Activated T-cell treated with anti-CD3 and anti-CD28 coated beads for 24 hours (primary cell): Measurements from ENCODE around the gene DMD.

Experiments used
- DNase-seq: peaks from one replicate; pipeline ENCODE4 v3.0.0-alpha.2; 2020; ENCODE audit warnings: low read depth

DMD gene

DNA sequence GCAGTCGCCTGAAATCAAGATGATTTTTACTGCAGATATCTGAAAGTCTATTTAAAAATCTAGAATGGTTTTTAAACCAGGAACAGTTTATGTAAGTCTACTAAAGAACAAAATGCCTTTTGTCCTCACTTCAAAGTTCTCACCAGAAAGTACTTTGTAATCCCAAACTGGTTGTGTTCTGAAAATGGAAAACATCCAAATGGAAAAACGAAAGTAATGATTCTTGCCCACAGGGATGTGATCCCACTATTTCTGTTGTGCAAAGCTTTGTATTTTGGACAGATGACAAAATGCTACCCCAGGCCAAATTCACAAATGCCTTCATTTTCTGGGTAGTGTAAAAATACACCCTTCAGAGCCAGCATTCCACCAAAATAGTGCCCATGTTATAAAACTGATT, 1874.0 kb downstream of the DMD start:
- no peak for DNase-seq

DNA sequence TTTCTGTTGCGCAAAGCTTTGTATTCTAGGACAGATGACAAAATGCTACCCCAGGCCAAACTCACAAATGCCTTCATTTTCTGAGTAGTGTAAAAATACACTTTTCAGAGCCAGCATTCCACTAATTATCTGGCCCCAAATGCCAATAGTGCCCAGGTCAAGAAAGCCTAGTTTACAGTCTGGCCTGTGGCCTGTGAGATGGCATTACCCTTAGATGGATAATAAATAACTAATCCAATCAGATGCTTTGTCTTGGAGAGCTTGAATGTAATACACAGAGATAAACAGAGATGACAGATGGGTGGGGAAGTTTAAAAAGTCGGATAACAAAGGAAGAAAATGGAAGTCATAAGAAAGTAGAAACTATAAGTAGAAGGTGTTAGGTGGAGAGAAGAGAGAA, 1874.9 kb downstream of the DMD start:
- DNase-seq: no peak

DNA sequence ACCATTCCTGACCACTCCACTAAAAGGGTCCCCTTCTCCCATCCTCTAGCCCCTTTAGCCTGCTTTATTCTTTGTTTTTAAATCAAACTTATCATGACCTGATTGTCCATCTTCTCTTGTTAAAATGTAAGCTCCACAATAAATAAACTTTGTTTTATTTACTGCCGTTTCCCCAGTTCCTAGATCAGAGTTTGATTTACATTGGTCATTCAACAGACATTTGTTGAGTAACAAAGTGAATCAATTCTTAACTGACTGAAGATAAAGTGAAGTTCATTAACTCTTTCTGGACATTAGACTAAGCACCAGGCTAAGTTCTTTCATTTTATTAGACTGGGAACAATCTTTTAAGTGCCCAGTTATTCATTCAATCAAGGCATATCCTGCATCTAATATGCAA, 1876.4 kb downstream of the DMD start:
- no peak for DNase-seq

DNA sequence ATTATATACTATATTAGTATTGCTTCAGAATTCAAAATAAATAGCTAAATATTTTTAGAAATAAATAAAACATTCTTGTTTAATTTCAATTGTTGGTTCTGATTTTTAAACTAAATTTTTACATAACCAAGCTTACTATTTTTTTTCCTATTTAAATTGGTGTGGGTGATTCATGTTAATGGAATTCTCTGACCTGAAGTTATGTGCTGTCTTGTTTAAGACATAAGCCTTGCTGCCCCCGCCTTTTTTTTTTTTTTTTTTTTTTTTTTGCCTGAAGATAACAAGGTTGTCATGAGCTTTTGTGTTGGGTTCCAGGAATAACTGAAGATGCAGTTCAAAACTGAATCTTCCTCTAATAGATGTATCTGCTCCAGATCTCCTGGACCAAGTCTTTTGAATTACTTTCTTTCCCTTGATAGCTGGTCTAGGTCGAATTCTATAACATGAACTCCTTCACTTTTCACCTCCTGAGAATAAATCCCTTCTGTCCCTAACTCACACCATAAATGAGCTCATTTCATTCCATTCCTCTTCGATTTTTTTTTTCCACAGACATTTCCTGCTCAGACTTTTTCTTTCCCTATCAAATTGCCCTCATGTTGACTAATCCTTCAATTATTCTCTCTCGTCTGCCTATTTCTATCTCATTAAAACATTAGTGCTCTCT, 1878.1 kb downstream of the DMD start:
- DNase-seq: no peak

DNA sequence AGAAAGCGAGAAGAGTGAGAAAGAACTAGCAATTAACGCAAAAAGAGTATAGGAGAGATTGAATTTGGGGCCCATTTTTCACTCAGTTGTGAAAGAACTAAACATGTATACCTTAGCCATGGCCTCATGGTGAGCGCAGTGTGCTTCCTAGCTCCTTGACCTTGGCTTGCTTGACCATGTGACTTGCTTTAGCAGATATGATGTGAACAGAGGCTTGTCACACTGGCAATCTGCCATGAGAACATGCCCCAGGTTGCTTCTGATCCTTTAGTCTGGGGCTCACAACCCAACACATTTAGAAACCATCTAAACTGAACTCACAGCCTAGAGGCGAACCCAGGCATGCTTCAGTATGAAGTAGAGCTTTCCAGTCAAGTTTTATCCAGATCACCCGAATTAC, 1879.4 kb downstream of the DMD start:
- no peak for DNase-seq

DNA sequence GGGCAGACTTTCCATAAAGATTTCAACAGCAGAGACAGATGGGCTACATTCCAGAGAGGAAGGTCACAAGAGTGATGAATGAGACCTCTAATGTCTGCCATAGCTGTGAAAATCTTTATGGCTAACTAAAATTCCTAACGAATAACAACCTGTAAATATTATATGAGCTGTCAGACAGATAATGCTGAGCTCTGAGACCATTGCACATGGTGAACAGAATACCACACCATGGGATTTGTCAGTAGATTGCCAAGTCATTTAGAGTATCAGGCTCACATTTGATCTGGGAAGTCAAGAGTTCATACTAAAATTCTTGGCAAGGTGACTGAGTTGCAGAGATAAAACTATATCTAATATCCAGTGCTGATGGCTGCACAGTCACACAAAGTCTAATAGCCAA, 1880.3 kb downstream of the DMD start:
- DNase-seq: no peak

DNA sequence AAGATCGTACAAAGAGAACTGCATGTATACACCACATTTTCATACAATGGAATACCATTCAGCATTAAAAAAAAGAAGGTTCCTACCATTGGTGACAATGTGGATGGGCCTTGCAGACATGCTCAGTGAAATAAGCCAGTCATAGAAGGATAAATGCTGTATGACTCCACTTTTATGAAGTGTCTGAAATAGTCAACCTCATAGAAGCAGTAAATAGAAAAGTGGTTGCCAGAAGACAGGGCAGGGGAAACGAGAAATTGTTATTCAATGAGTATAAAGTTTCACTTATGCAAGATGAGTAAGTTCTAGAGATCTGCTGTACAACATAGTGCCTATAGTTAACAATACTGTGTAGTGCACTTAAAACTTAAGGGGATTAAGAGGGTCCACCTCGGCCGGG, 1882.1 kb downstream of the DMD start:
- no peak for DNase-seq

DNA sequence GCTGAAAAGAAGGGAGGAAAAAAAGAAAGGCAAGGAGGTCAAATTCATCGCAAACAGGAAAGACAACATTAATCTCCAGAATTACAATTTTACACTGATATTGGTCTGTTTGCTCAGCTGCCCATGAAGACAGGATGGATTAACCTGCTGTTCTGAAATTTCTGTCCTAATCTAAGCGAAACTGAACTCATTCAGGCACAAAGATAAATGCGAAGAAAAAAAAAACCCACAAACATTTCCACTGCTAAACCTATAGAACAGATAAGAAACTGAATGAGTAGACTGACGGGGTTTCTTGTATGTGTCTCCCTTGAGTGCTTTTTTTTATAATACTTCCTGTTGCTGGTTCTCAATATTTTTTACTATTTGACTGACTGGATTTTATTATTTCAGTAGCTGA, 1887.7 kb downstream of the DMD start:
- no peak for DNase-seq

DNA sequence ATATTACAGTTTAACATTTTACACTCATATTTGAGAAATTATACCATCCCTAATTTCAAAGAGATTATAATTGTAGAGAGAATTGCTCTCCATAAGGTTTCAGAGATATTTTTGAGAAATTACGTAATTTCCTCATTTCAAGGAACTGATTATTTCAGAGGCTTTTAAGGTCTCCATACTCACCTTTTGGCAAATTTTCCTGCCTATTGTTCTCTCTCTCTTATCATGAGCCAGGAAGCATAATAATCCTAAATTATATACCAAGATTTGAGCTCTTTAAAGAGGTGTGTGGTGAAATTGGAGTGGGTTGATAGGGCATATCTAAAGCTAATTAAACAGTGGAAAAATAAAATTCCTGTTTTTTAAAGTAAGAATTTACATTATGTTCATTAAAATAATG, 1890.6 kb downstream of the DMD start:
- DNase-seq: no peak

DNA sequence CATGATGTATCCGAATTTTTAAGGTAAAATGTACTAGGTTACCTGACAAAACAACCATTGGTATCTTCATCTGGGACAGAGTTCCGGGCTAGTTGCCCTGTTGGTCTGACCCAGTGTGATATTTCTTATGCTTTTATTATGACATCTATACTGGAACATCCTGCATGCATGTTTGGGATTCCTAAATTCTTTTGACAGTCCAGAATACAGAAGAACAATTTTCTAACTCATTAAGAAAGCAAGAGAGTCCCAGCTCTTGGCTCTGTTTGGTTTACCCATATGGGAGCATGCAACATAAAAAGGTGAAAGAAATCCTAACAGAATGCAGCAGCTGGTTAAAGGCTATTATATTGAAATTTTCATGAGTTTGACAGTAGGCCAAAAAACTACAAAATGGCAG, 1891.8 kb downstream of the DMD start:
- DNase-seq: no peak

DNA sequence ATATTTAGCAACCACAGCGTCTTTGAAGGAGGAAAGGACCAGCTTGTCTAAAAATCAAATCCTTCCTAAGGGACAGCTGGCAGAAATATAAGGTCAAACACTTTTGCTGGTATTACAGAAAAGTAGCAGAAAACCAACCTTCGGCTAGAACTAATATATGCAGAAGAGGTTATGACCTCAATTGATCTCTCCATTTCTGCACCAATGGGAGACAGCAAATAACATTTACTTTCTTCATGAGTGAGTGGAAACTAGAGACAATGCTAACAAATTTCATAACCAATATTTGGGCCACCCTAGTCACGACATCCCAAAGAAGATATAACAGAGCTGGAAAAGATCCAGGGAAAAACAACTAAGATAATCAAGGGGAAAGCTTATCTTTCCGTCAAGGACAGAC, 1892.5 kb downstream of the DMD start:
- no peak for DNase-seq

DNA sequence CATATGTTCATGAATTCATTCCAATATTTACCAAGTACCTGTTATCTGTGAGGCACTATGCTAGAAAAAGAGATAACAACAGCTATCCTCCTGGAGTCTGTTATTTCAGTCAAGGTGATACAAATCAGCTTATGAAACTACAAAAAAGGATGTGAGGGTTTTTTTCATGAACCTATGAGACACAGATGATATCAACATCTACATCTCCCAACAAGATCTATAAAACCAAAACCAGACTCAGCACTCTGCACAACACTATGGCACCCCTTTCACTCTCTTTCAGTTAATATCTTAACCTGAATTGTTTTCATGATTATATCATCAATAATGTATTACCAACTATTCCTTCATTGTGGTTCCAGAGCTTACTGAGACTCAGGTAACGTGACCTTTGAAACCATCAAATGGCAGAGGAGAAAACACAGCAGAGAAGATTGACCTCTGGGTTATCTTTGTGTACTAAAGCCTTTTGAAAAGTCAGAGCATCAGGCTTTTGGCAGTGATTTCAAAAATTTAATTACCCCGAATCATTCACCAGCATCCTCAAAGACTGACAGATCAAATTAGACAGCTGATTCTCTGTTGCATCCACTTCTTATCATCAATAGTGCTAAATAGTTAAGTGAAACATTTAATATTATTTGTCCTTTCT, 1894.9 kb downstream of the DMD start:
- DNase-seq: no peak

DNA sequence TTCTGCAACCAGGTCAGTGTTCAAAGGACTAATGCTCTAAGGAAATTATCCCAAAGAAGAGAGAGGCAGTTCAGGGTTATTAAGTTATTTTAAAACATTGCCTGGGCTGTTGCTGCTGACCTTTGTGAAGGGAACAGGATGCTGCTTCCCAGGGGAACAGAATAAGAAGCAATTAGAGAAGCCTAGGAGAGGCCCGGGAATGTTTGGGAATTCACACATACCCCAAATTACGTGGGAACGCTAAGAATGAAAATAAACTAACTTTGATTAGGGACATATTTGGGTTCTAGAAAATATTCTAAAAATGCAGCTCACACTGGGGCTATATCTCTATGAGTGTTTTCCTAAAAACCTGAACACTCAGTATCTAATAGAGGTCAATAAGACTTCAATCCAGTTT, 1896.4 kb downstream of the DMD start:
- DNase-seq: no peak

DNA sequence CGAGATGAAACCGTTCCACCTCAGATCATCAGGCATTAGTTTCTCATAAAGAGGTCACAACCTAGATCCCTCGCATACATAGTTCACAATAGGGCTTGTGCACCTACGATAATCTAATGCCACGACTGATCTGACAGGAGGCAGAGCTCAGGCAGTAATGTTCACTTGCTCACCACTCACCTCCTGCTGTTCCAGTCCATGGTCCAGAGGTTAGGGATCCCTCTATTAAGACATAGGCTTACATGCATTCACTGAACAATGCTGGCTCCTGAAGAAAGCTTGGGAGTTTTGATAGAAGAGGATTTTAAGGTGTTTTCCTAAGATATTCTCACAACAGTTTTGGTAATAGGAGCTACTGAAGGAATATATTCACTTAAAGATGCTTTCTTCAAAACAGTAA, 1903.4 kb downstream of the DMD start:
- DNase-seq: no peak

DNA sequence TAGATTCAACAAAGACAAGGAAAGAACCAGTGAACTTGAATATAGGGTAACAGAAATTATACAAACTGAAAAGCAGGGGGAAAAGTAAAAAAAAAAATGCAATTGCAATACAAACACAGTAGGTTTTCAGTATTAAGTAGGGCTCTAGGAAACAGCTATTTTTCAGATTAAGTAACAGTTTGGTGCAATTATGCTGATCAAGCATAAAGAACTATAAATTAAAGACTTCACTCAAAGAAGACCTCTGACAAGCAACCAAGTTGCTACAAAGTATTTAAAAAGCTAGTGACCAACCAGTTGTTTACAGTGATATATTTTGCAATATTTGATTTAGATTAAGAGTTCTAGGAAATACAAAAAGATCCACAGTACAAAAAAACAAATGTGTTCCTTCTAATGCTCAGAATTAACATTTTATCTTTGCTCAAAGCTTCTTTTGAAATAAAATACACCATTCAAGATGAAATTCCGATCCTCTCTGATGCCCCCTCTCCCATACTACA, 1908.7 kb downstream of the DMD start:
- DNase-seq: no peak

DNA sequence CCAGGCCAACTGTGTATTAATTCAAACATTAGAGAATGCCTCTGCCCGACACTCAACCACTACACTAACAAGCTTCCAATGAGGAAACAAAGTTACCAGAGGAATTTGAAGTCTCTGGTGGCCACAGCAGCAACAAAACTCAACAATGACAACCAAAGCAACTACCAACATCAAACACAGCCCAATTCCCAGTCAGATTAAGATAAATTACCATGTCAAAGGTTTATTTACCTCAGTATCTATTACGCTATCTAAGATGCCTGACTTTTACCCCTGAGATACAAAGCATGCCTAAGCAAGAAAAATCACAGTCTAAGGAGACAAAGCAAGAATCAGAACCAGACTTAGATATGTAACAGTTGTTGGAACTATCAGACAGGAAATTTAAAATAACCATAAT, 1909.4 kb downstream of the DMD start:
- DNase-seq: no peak

DNA sequence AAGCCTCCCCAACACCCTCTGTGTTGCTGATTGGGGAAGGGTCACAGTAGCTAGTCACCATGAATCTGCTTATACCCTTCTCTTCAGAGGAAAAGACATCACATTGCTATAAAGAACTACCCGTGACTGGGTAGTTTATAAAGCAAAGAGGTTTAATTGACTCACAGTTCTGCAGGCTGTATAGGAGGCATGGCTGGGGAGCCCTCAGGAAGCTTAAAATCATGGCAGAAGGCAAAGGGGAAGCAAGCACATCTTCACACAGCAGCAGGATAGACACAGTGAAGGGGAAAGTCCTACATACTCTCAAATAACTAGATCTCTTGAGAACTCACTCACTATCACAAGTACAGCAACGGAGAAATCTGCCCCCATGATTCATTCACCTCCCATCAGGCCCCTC, 1910.1 kb downstream of the DMD start:
- DNase-seq: no peak

DNA sequence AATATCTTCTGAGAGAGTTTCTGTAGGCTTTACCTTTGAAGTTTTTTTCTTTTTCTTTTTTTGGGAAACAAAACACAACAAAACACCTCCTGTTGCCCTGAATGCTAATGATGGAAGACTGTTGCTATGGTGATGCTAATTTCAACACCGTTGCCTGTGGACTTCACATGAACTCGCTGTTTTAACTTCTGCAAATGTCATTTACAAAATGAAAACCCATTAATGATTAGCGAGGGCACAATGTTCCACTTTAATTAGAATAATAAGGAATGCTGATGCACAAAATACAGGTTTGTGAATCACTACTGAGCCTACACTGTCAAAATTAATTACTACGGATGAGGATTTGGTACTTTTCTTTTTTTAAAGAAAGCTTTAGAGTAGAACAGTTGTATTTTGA, 1912.4 kb downstream of the DMD start:
- no peak for DNase-seq

DNA sequence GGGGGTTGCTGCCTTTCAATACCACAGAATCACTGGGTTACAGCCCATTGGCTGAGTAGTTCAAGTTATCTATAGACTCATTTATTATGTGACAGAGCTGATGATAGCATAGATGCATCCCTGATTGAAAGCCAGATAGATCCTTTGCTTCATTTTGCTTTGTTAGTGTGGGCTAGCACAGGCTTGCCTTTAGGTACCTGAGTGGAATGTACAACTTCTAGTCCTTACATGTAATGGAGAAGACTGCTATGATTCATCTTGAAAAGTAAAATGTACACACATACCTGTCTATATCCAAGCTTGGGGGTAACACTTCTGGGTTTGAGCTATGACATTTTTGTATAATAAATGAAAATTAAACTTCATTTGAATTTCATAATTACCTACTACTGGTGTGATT, 1913.5 kb downstream of the DMD start:
- DNase-seq: no peak

DNA sequence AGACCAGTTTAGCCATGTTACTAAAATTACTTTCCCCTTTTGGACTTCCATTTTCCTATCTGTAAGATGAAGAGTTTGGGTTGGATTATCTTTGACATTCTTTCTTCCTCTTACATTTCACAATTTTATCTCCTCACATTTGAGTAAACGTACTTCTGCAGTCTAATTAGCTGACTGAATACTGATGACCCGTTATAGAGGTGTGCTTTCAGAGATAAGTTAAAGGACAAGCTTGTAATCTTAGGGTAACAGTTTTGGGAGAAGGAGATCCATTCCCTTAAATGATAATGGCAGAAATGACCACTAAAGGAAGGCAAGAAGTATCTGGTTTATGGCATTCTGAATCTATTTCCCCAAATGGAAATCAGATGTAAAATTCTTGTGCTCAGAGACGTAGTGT, 1916.9 kb downstream of the DMD start:
- no peak for DNase-seq

DNA sequence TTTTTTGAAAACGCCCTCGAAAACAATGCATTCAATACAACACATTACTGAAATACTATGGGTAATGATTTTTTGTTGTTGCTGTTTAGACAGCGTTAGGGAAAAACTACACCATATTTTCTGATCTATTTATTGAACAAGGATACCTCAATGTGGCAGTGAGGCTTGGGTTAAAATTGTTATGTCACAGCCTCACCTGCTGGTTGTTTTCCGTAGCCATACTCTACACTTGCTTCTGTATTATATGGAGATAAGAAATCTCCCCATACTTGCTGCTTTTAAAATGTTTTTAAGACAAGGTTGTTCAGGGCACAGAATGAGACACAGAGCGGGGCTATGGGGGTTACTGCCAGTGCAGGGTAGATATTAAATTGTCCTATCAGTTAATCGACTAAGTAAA, 1917.9 kb downstream of the DMD start:
- no peak for DNase-seq

DNA sequence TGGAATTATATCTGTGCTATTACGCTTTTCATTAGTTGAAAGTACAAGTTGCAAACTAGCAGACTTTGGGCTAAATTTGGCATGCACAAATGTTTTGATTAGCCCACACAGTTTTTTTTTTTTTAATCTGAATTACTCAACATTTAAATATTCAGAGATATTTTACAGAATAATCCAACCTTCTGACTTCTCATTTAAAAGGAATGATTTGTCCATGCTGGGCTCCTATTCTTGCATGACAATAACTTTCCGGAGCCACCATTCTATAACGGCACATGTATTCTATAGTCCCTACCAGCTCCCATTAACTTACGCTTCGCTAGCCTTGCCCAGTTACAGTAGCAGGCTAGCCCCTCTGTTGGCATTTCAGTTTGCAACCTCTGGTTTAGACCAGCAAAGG, 1920.2 kb downstream of the DMD start:
- no peak for DNase-seq

DNA sequence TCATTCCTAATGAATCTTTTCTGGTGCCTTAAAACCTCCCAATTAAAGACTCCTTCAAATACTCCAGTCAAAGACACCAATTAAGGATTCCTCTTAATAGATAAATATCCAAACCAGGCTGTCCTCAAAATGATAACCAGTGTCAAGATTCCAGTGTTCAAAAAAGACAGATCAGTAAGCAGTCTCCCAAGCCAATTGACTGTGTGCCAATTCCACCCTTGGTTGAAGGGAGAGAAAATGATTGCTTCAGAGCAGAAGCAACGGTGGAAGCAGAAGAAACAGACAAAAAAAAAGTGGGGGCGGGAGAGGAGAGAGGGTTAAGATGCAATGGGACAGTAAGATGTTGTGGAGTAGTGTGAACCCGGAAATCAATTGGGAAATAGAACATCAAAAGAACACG, 1923.5 kb downstream of the DMD start:
- no peak for DNase-seq

DNA sequence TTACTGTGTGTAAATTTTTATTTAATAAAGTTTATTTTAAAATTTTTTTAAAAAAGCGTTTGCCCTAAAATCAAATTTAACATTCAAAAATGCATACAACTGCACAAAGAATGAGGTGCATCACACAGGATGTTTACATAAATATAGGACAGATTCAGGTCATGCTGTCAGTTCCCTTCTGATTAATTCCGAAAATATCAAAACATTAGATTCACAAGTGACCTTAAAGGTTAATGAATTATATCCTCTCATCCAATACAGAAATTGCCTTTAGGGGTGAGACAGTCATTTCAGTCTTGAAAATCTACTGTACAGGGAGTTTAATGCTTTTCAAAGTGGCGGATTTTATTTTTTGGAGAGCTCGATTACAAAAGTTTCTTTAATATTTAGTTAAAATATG, 1930.8 kb downstream of the DMD start:
- no peak for DNase-seq
